A549 treated with CORT108297 at 1 μM for 4 hours (cell line): ENCODE measurements around the gene TMEM231. TPM values are rescaled to one million over a fixed set of nuclear protein-coding genes. Genes with fewer than 3 reads are reported as not detected.

Experiments
- total RNA-seq: library from RNA; stranded (reverse); fragments of 200-300 nt; extraction: Qiagen RNA extraction; gene quantifications from 5 replicates; pipeline ENCODE4 v1.2.3, GENCODE V29; 2022

The TMEM231 gene, protein sequence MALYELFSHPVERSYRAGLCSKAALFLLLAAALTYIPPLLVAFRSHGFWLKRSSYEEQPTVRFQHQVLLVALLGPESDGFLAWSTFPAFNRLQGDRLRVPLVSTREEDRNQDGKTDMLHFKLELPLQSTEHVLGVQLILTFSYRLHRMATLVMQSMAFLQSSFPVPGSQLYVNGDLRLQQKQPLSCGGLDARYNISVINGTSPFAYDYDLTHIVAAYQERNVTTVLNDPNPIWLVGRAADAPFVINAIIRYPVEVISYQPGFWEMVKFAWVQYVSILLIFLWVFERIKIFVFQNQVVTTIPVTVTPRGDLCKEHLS
- total RNA-seq = 7.8 to 10.3 TPM (median 9.2 TPM) in 5 replicates

GRCh38 chr16:75555707-75556430, at the start of gene TMEM231:
Gene TMEM231, minus strand, starts transcription at chr16:75556252. Its CDS starts 43 bp downstream, at chr16:75556209.

DNA sequence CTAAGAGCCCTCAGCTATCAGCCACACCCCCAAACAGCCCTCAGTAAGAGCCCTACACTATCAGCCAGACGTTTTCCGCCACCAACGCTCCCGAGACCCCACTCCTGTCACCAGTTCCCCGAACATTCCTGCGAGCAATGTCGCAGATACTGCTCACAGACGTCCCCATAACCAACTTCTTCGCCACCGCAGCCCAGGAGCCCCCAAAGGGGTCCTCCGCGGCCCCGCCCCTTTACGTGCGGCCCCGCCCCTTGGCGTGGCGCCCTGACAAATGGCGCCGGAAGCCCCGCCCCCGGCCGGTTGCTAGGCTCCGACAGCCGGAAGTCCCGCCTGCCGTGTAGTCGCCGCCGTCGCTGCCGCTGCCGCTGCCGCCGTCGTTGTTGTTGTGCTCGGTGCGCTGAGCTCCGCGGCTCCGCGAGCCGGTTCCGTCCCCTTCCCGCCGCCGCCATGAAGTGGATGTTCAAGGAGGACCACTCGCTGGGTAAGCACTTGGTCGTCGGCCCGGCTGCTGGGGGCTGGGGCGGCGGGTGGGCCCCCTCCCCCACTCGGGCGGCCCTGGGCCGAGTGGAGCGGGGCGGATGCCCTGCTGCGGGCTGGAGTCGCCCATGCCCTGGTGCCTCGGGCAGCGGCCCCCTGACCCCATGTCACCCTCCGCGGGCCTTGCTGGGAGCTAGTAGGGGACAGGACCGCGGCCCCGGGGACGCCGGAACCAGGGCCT, 10.1 kb upstream of the TMEM231 start, which contains the start of gene GABARAPL2:
Gene GABARAPL2, plus strand, starts transcription at position 340 of the 718 bp plus-strand sequence. Its CDS starts 108 bp downstream, at position 448.

DNA sequence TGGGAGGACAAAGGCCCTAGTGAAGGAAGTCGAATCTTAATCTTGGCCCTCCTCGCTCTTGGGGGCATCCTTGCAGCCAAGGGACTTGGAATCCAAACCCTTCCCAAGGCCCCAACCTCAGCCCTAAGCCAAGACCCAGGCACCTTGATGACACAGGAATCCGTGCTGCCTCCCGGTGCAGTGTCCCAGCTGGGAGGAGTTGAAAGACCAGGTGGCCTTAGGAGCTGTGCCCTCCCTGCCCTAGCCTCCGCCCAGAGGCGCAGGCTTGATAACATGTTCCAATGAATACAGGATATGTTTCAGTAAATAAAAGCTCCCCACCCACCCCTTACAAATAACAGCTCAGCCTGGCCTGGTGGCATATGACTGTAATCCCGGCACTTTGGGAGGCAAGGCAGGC, 20.2 kb downstream of the TMEM231 start, which contains the start of gene CHST5:
Gene CHST5, minus strand, starts transcription at position 208 of the 400 bp plus-strand sequence. CDS start 5,724 bp downstream, outside the sequence.

GRCh38 chr16:75495076-75495674, 60.9 kb downstream of the TMEM231 start, which contains the start of gene CHST6:
Gene CHST6, minus strand, starts transcription at chr16:75495441. Its CDS starts 15,613 bp downstream, at chr16:75479828.

Other genes starting within 250 kb of the TMEM231 start
- gene CFDP1, start 122.7 kb downstream of the TMEM231 start, total RNA-seq = 51.6 to 68.0 TPM (median 56.1 TPM) in 5 replicates
- 13.9 to 16.2 TPM (median 15.5 TPM) in 5 replicates for gene TMEM170A, start 91.6 kb downstream of the TMEM231 start, total RNA-seq
- 0.10 to 0.15 TPM (median 0.13 TPM) in 5 replicates for gene CHST6, start 60.8 kb downstream of the TMEM231 start, total RNA-seq
- 0.03 to 0.31 TPM (median 0.07 TPM) in 5 replicates for gene CHST5, start 20.1 kb downstream of the TMEM231 start, total RNA-seq
- gene GABARAPL2, start 10.1 kb upstream of the TMEM231 start, total RNA-seq = 91.0 to 96.0 TPM (median 92.3 TPM) in 5 replicates
- 29.3 to 40.0 TPM (median 37.3 TPM) in 5 replicates for gene ADAT1, start 67.0 kb upstream of the TMEM231 start, total RNA-seq
- 164 to 178 TPM (median 166 TPM) in 5 replicates for gene KARS1, start 91.4 kb upstream of the TMEM231 start, total RNA-seq
- 39.3 to 46.3 TPM (median 45.2 TPM) in 5 replicates for gene TERF2IP, start 91.5 kb upstream of the TMEM231 start, total RNA-seq
- gene CPHXL2, start 120.8 kb upstream of the TMEM231 start, total RNA-seq = not detected in 5 replicates
- not detected in 5 replicates for gene DUXB, start 145.2 kb upstream of the TMEM231 start, total RNA-seq
- gene CPHXL, start 170.2 kb upstream of the TMEM231 start, total RNA-seq = not detected in 5 replicates